AG10803 (cell line): ENCODE results near the gene GPR15.
"Not testable (repeated sequence)": the region's sequence is repeated elsewhere in the genome, so short reads cannot be mapped to it uniquely, and the experiment has no call there.

Experiments used
- DNase-seq: peaks from one replicate; pipeline ENCODE4 v3.0.0; 2010; ENCODE audit warnings: low read depth
- H3K4me3 ChIP-seq: 2 replicates; pipeline ENCODE4 v1.5.1; 2011; ENCODE audit warnings: mild to moderate bottlenecking, low read length, control low read depth
- CTCF ChIP-seq: conservative IDR thresholded peaks from 2 replicates; pipeline ENCODE4 v1.5.1; 2011; ENCODE audit warnings: mild to moderate bottlenecking, low read length, control low read depth, inconsistent platforms

Gene GPR15

GRCh38 chr3:98556164-98557130 is 24.7 kb downstream of the GPR15 start:
- no peak for DNase-seq
- no peak for TF ChIP-seq CTCF
- no peak overlapping the region for H3K4me3 ChIP-seq

GRCh38 chr3:98557324-98558010 is 25.7 kb downstream of the GPR15 start:
- no peak for DNase-seq
- TF ChIP-seq CTCF, result no peak
- no peak overlapping the region for H3K4me3 ChIP-seq

- no peak for DNase-seq
Observed at GRCh38 chr3:98558100-98558827, 26.5 kb downstream of the GPR15 start.

GRCh38 chr3:98559769-98560168 is 28.0 kb downstream of the GPR15 start:
- DNase-seq, H3K4me3 ChIP-seq: not testable (repeated sequence)

More at GRCh38 chr3:98558100-98558827, 26.5 kb downstream of the GPR15 start:
- H3K4me3 ChIP-seq, result no peak overlapping the region
- no peak for TF ChIP-seq CTCF

- no peak for TF ChIP-seq CTCF
- no peak for DNase-seq
- no peak overlapping the region for H3K4me3 ChIP-seq
Observed at GRCh38 chr3:98560911-98561310, 29.1 kb downstream of the GPR15 start.

GRCh38 chr3:98561727-98562521 is 30.1 kb downstream of the GPR15 start:
- H3K4me3 ChIP-seq, result no peak overlapping the region
- no peak for TF ChIP-seq CTCF
- DNase-seq, result no peak
